ENCODE data around the gene PRPF8. TPM values are rescaled to one million over a fixed set of nuclear protein-coding genes. Genes with fewer than 3 reads are reported as not detected.

PRPF8 gene
- polyA plus RNA-seq, 1 of the 3 experiments (the other 2 are of a cell fraction) = 149 TPM

- TF ChIP-seq REST (IDR thresholded peaks at IDR 0.05; ENCODE audit: low read depth, low read length) (no peak), USF1 (IDR thresholded peaks at IDR 0.05; ENCODE audit: borderline replicate concordance, low read depth) (no peak), PBX3 (IDR thresholded peaks at IDR 0.05) (no peak)
Measured at GRCh38 chr17:1643293-1643998, 41.2 kb downstream of the PRPF8 start (continued).

- Histone ChIP-seq H3K27me3 (ENCODE audit: insufficient read depth) (no peaks in the 10 kb centered on the region), H3K79me2 (ENCODE audit: insufficient read depth) (no peaks in the 10 kb centered on the region), H3K36me3 (replicated peaks in 1 of 2; ENCODE audit: control insufficient read depth in 1 of 2, insufficient read depth in 2 of 2, low read length in 1 of 2) (no peaks in the 10 kb centered on the region), H3K4me2 (no peak overlapping the region), H3K4me3 (ENCODE audit: low read depth in 2 of 2, low read length in 1 of 2) (no peak overlapping the region), H4K20me1 (ENCODE audit: insufficient read depth) (no peaks in the 10 kb centered on the region), H3K9ac (no peak overlapping the region), H3K9me2 (no peaks in the 10 kb centered on the region), H2AFZ (ENCODE audit: low read depth) (no peak overlapping the region), H3K9me3 (no peaks in the 10 kb centered on the region), H3K4me1 (ENCODE audit: control insufficient read depth in 1 of 2, insufficient read depth in 2 of 2, low read depth in 1 of 2, low read length in 1 of 2) (peaks cover 13 to 24% of the 10 kb centered on the region in 2 experiments; a peak in 2 of 4 replicates), H3F3A (replicated peaks; ENCODE audit: insufficient read depth) (peaks cover 5% of the 10 kb centered on the region), H3K27ac (ENCODE audit: low read depth in 2 of 2, low read length in 1 of 2) (peak overlapping the region in 1 of 2 experiments; percentile 8; a peak in 1 of 4 replicates)
- DNase-seq = peak; percentile 36
- WGBS (ENCODE audit: low lambda C conversion rate) = 65% methylated on average over 11 of the region's 12 CpGs
- TF ChIP-seq TEAD4 (IDR thresholded peaks at IDR 0.05; ENCODE audit: borderline replicate concordance, insufficient read depth) = no peak
- TF ChIP-seq TCF12 (IDR thresholded peaks at IDR 0.05) = no peak
- peak; percentile 23; the same call in 1 of the 2 replicates for TF ChIP-seq CTCF (IDR thresholded peaks at IDR 0.05)
- TF ChIP-seq ZBTB33 (IDR thresholded peaks at IDR 0.05; ENCODE audit: borderline replicate concordance, low read depth) = no peak
- POLR2A ChIA-PET = no interaction called here
- CTCF ChIA-PET = interaction anchor here (2.4 to 3.5 kb wide), 3 partner anchors 8 to 67 kb away, joined by 8 to 18 read pairs (median 15); partner anchors contain the start of genes RILP and SLC43A2
Measured at GRCh38 chr17:1641065-1641403, 43.6 kb downstream of the PRPF8 start.
